Stimulated activated CD8-positive, alpha-beta memory T cell treated with anti-CD3 and anti-CD28 coated beads, Interleukin-15, amount 100 ng/mL, for 24 hours (primary cell): ENCODE results near the gene NARS2.
"Not testable (repeated sequence)": the region's sequence is repeated elsewhere in the genome, so short reads cannot be mapped to it uniquely, and the experiment has no call there.

Source experiments
- DNase-seq: peaks from one replicate; pipeline ENCODE4 v3.0.0-alpha.2; 2020; ENCODE audit warnings: low read depth

Gene NARS2

DNA sequence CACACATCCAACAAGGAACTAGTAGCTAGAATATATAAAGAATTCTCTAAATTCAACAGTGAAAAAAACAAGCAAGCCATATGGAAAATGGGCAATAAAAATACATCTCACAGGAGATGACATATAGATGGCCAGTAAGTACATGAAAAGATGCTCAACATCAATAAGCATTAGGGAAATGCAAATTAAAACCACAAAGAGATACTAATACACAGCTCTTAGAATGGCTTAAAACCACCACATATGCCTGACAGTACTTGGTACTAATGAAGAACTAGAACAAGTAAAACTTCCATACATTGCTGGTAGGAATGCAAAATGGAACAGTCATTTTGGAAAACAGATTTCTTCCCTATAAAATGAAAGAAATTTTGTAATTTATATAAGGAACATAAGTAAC, 85.5 kb downstream of the NARS2 start:
- DNase-seq, result no peak

- DNase-seq, result no peak
Observed at GRCh38 chr11:78478536-78478935, 96.1 kb downstream of the NARS2 start.

DNA sequence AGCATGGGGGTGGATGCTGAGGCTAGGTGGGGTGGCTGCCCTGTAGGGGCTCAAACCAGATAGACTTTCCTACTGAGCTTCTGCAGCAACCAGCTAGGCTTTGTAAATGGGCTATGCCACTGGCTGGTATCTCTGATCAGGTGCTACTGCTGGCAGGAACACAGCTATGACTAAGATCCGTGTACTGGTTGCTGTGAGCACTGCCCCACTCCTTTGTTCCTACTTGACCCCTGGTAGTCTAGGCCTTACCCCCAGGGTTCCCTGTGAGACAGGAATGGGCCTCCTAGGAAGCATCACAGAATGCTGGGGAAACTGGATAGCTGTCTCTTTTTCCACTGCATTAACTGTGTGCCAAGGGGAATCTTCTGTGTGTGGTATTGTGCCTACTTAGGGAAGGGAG, 98.6 kb downstream of the NARS2 start:
- no peak for DNase-seq

- DNase-seq, result no peak
Observed at GRCh38 chr11:78474451-78474850, 100.2 kb downstream of the NARS2 start.

DNA sequence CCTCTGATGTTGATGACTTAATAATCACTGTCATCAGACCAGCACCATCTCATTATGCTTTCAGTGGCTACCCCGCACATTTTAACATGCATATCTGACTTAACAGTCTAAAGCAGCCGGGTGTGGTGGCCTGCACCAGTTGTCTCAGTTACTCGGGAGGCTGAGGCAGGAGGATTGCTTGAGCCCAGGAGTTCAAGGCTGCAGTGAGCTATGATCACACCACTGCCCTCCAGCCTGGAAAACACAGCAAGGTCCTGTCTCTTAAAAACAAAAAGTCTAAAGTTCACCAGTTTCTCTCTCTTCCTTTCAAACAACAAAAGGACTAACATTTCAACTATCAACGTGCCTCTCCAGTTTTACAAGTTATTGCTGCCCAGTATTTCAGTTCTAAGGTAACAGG, 101.8 kb downstream of the NARS2 start:
- no peak for DNase-seq

- no peak for DNase-seq
Observed at GRCh38 chr11:78472382-78472781, 102.3 kb downstream of the NARS2 start.

DNA sequence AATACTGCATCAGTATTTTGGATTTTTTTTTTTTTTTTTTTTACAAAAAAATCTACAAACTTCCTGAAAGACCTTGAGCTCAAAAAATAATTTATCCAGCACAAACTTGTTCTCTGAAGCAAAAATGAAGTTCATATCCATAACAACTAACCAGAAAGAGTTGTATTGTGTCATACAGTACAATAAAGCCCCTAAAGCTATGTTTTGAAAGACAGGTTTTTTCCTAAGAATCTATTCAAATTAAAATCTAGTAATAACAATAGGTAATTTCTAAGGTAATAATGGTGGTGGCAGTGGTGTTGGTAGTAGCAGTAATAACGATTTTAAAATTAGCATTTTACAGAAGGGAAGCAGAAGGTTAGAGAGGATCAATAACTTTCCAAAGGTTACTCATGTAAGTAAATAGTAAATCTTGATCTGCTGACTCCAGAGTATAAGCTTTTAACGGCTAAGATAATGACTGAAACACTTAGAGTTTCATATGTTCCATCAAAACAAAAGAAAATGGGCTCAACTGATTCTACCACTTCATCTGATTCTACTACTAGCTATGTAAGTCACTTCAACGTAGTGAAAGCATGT, 103.7 kb downstream of the NARS2 start:
- no peak for DNase-seq

GRCh38 chr11:78469896-78470295, 104.8 kb downstream of the NARS2 start:
- no peak for DNase-seq

- no peak for DNase-seq
Observed at GRCh38 chr11:78467931-78468330, 106.7 kb downstream of the NARS2 start.

DNA sequence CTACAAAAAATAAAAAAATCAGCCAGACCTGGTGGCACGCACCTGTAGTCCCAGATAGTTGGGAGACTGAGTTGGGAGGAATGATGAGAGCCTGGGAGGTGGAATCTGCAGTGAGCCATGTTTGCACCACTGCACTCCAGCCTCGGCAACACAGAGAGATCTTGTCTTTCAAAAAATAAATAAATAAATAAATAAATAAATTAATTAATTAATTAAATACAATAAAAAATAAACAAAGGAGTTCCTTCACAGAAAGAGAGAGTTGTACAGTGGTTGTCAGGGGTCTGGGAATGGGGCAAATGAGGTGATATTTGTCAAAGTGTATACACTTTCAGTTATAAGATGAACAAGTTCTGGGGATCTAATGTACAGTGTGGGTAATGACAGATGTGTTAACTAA, 107.3 kb downstream of the NARS2 start:
- no peak for DNase-seq

- DNase-seq, result no peak
Observed at GRCh38 chr11:78465169-78465942, 109.3 kb downstream of the NARS2 start.

GRCh38 chr11:78464787-78465168, 109.9 kb downstream of the NARS2 start:
- not testable (repeated sequence) for DNase-seq

GRCh38 chr11:78460471-78460870, 114.2 kb downstream of the NARS2 start:
- no peak for DNase-seq

DNA sequence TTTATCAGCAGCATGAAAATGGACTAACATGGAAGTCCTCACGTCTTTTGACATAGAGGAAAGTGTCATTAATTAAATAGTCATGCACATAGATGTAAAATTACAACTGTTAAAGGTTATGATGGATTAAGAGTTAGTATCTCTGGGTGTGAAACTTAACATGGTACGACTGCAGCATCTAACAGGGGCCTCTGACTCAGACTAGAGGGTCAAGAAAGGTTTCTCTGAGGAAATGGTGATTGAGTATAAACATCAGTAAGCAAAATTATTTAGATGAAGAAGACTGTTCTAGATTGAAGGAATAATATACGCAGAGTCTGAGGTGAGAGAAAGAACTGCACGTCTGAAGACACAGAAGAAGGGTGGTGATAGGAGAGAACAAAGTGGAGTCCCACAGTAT, 114.9 kb downstream of the NARS2 start:
- DNase-seq, result no peak

- no peak for DNase-seq
Observed at GRCh38 chr11:78457448-78457847, 117.2 kb downstream of the NARS2 start.

DNA sequence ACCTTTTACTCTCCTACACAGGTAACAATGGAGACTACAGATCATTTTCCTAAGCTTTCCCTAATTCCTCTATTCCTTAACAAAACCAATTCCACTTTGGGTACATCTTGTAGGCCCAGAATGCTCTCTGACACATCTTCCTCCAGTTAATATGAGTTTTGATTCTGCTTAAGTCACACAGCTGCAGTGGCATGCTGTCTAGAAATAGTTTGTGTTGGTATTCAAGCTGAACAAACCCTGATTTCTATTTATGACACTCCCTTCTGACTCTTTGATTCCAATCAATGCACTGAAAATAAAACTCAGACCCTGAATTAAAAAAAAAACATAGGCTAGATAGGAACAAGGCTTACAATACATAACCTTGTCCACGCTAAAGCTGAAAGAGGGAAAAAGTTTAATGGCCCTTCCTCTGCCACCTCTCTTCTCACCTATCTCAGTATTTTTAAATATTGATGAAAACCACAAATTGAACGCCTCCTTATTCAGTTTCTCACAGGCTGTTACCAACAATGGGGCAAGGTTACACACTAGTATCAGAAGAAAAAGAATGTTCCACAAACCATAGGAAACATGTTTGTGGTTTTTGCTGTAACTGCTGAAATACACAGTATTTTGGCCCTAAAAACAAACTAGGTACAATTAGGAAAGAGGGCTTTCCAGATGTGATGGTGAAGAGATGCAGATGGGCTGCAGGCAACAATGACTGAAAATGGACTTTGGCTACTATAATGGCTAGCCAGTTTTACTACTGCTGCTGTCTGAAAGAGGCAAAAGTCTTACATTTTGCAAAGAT, 121.3 kb downstream of the NARS2 start:
- no peak for DNase-seq

GRCh38 chr11:78451371-78452150, 123.1 kb downstream of the NARS2 start:
- DNase-seq, result no peak

DNA sequence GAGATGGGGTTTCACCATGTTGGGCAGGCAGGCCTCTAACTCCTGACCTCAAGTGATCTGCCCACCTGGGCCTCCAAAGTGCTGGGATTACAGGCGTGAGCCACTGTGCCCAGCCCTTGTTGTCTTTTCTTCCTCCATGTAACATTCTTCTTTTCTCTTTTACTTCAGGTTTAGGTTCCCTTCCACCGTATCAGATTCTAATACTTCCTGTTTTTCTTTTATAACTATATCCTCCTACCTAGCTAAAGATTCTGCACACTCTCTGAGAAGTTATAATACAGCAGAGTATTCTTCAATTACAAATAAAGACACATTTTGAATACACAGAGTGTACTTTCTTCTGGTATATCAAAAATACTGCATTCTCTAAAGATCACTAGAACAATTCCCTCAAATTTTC, 123.8 kb downstream of the NARS2 start:
- no peak for DNase-seq

DNA sequence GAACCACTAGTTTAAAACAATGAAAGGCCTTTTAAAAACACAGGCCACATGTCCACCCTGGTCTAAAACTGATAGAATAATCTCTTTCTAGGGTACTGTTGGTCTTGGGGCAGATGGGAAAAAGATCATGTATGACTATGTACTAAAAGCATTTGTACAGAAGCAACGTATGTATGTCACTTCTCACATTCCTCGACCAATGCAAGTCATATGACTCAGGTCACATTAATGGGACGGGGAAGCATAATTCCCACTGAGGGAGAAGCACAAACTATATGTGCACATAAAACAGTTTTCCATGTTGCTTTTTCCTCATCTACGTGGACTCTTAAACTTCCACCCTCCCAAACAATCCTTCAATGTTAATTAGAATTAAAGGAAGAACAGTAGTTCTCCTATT, 124.8 kb downstream of the NARS2 start:
- no peak for DNase-seq

DNA sequence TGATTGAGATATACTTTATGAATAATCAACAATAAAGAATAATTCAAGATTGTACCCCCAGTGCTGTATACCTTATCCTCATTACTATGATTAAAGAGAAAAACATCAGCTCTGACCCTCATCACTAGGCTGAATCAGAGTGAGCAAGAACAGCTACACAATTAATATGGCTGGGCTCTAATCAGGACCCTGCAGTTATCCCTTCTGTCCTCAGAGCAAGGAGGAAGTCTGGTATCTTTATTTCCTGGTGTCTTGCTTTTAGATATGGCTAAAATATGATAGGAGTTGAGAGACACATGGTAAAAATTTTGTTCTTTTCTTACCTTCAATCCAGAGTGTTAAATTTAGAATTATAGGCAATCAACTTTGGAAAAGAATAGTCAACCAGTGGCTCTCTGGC, 128.5 kb downstream of the NARS2 start:
- no peak for DNase-seq

DNA sequence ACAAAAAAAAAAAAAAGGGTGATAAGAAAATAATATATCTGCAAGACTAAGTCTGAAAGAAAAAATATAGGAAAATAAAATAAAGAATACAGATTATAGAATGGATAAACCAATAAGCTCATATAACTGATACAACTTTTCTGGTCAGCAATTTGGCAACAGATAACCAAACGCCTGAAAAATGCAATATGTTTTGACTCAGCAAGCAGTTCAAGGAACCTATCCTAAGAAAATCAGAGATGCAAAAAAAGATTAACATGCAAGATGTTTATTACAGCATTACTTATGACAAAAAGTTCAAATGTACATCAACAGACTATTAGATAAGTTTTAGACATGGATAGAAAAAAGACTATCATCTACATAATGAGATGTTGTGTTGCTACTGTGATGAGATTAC, 129.9 kb downstream of the NARS2 start:
- no peak for DNase-seq

DNA sequence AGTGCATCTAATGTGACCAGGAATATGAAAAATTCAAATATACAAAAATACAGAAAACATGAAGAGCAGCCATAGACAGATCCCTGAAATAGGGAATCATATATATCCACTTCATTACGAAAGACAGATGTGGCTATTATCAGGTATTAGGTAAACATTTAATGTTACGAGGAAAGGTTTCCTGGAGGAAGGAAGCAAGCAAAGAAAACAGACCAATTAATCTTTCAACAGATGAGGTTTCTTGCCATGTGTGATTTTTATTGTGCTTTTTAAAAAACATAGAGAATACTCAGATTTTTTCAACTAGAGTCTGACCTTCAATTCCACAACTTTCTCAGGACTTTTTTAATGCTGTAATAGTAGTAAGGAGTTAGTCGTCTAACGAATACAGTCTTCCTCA, 132.7 kb downstream of the NARS2 start:
- no peak for DNase-seq
